Thyroid gland (tissue), 4 donors: ENCODE measurements around the gene PSMB8. TPM values are rescaled to one million over a fixed set of nuclear protein-coding genes. Genes with fewer than 3 reads are reported as not detected.

Experiments
- DNase-seq, 2 donors: peaks; one replicate each; pipeline ENCODE4 v3.0.0-alpha.2; 2019
- H3K27ac ChIP-seq, 3 donors: fragments of 200-600 bp; sonication (generic); 1 replicate in 2 of 3; 2 replicates in 1 of 3; pipeline ENCODE4 v1.5.1; 2016 to 2019; ENCODE audit warnings: mild to moderate bottlenecking in 1 of 3, moderate library complexity in 1 of 3
- H3K27me3 ChIP-seq: fragments of 200-600 bp; sonication (generic); one replicate; pipeline ENCODE4 v1.5.1; 2019
- H3K36me3 ChIP-seq, 2 donors: fragments of 200-600 bp; sonication (generic); one replicate each; pipeline ENCODE4 v1.5.1; 2016 to 2019
- H3K4me1 ChIP-seq, 2 donors: fragments of 200-600 bp; sonication (generic); one replicate each; pipeline ENCODE4 v1.5.1; 2017 to 2019
- H3K4me3 ChIP-seq, 3 donors: fragments of 200-600 bp; sonication (generic); replicated peaks in 1 of 3; 1 replicate in 2 of 3; 2 replicates in 1 of 3; pipeline ENCODE4 v1.5.1; 2016; ENCODE audit warnings: mild to moderate bottlenecking in 1 of 3
- H3K9me3 ChIP-seq: fragments of 200-600 bp; sonication (generic); one replicate; pipeline ENCODE4 v1.5.1; 2017
- POLR2A ChIP-seq, 2 donors: fragments of 450-650 bp; IDR thresholded peaks; one replicate each; pipeline ENCODE4 v1.6.1; 2017; ENCODE audit warnings: antibody characterized with exemption in 2 of 2, mild to moderate bottlenecking in 2 of 2, moderate library complexity in 1 of 2
- WGBS, 2 donors: methylation state at CpG; one replicate each; pipeline ENCODE4 v1.1.5; 2017; 5-methylcytosine and 5-hydroxymethylcytosine counted together
- intact Hi-C: fragments of 100-400 bp; cut with DNase I; formaldehyde crosslinking; loops from one replicate; pipeline ENCODE4 v1.15.1; 2023
- total RNA-seq, 4 donors: library from RNA; depleted of rRNA; stranded (reverse); fragments of >200 nt; gene quantifications; one replicate each; pipeline ENCODE4 v1.2.3, GENCODE V29; 2016
- TF ChIP-seq, protein P1 (sequence below), 6 experiments: fragments of 200-600 bp in 3 of 6; fragments of 450-650 bp in 3 of 6; sonication (generic) in 3 of 6; IDR thresholded peaks; one replicate each; pipeline ENCODE4 v1.5.1; 2016 to 2019; ENCODE audit warnings: antibody characterized with exemption in 6 of 6, mild to moderate bottlenecking in 2 of 6, inconsistent platforms in 1 of 6, moderate library complexity in 1 of 6

PSMB8 gene
- total RNA-seq, 4 donors from 2014 or later: 27.1 to 46.1 (median 36.3) TPM

- H3K27ac ChIP-seq: no peak overlapping the region
- intact Hi-C loops: no loop called here
- peaks cover 18 to 20% of the 10 kb centered on the region in 2 donors for H3K36me3 ChIP-seq
- no peak for TF ChIP-seq POLR2A (IDR thresholded peaks at IDR 0.05)
- TF ChIP-seq, protein P1, sequence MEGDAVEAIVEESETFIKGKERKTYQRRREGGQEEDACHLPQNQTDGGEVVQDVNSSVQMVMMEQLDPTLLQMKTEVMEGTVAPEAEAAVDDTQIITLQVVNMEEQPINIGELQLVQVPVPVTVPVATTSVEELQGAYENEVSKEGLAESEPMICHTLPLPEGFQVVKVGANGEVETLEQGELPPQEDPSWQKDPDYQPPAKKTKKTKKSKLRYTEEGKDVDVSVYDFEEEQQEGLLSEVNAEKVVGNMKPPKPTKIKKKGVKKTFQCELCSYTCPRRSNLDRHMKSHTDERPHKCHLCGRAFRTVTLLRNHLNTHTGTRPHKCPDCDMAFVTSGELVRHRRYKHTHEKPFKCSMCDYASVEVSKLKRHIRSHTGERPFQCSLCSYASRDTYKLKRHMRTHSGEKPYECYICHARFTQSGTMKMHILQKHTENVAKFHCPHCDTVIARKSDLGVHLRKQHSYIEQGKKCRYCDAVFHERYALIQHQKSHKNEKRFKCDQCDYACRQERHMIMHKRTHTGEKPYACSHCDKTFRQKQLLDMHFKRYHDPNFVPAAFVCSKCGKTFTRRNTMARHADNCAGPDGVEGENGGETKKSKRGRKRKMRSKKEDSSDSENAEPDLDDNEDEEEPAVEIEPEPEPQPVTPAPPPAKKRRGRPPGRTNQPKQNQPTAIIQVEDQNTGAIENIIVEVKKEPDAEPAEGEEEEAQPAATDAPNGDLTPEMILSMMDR (IDR thresholded peaks at IDR 0.05): no peak
- no peak overlapping the region for H3K4me3 ChIP-seq
- peaks cover 3 to 23% of the 10 kb centered on the region in 2 donors for H3K4me1 ChIP-seq
- DNase-seq: no peak
- no peaks in the 10 kb centered on the region for H3K9me3 ChIP-seq
- 92 to 94% methylated on average over 6 to 7 of the region's 8 CpGs for WGBS, 2 donors
- H3K27me3 ChIP-seq: no peaks in the 10 kb centered on the region
These were observed 3.9 kb upstream of the PSMB8 start for GRCh38 chr6:32847795-32848194.

GRCh38 chr6:32847004-32847403 lies 3.2 kb upstream of the PSMB8 start:
- no peaks in the 10 kb centered on the region for H3K27me3 ChIP-seq
- DNase-seq: no peak
- intact Hi-C loops: no loop called here
- 90 to 92% methylated on average over 10 of the region's 10 CpGs for WGBS, 2 donors
- TF ChIP-seq POLR2A (IDR thresholded peaks at IDR 0.05): no peak
- TF ChIP-seq, protein P1 (IDR thresholded peaks at IDR 0.05): no peak
- H3K36me3 ChIP-seq: peaks cover 18 to 20% of the 10 kb centered on the region in 2 donors
- no peak overlapping the region for H3K27ac ChIP-seq
- no peak overlapping the region for H3K4me3 ChIP-seq
- H3K9me3 ChIP-seq: no peaks in the 10 kb centered on the region
- peaks cover 3 to 21% of the 10 kb centered on the region in 2 donors for H3K4me1 ChIP-seq

DNA sequence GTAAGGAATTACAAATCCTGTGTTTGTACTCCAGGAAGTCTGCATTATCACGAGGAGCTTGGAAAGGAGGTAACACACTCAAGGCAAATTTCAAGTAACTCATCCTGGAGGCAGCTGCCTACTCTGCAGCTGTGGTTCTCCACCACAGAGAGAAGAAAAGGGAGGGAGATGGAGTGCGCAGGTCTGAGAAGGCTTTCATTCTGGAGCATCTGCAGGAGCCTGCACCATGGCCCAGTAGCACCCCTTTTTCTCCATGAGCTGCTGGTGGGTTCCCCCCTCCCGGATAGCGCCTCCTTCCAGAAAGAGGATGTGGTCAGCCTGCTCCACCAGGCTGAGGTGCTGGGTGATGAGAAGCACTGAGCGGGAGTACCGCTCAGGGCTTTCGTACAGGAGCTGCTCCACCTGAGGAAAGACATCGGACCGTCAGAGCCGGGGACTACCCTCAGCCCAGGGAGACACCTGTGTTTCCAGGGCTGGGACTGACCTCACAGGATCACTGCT lies 1.6 kb upstream of the PSMB8 start:
- WGBS, 2 donors: 83 to 84% methylated on average over 10 of the region's 10 CpGs
- no peak for DNase-seq
- peaks cover 3 to 15% of the 10 kb centered on the region in 2 donors for H3K4me1 ChIP-seq

GRCh38 chr6:32844839-32845383 lies 1.1 kb upstream of the PSMB8 start:
- no peak for DNase-seq
- peak overlapping the region in 1 of 3 donors; percentile 82 for H3K4me3 ChIP-seq
- no peaks in the 10 kb centered on the region for H3K27me3 ChIP-seq
- no peaks in the 10 kb centered on the region for H3K9me3 ChIP-seq
- WGBS, 2 donors: 31 to 33% methylated on average over 16 to 19 of the region's 19 CpGs
- intact Hi-C loops: no loop called here
- H3K36me3 ChIP-seq: peaks cover 14 to 20% of the 10 kb centered on the region in 2 donors
- H3K27ac ChIP-seq: peak overlapping the region; percentile 78 to 98 (median 89)
- TF ChIP-seq, protein P1 (IDR thresholded peaks at IDR 0.05): no peak
- TF ChIP-seq POLR2A (IDR thresholded peaks at IDR 0.05): peak in 1 of 2 donors; percentile 60
- peaks cover 3 to 15% of the 10 kb centered on the region in 2 donors for H3K4me1 ChIP-seq

More for the DNA sequence above, 1.6 kb upstream of the PSMB8 start:
- peak overlapping the region in 2 of 3 donors; percentile 89 to 98 for H3K27ac ChIP-seq
- peaks cover 17 to 24% of the 10 kb centered on the region in 2 donors for H3K36me3 ChIP-seq
- intact Hi-C loops: no loop called here
- no peak overlapping the region for H3K4me3 ChIP-seq
- TF ChIP-seq POLR2A (IDR thresholded peaks at IDR 0.05): no peak
- TF ChIP-seq, protein P1 (IDR thresholded peaks at IDR 0.05): no peak
- H3K9me3 ChIP-seq: no peaks in the 10 kb centered on the region
- H3K27me3 ChIP-seq: no peaks in the 10 kb centered on the region

DNA sequence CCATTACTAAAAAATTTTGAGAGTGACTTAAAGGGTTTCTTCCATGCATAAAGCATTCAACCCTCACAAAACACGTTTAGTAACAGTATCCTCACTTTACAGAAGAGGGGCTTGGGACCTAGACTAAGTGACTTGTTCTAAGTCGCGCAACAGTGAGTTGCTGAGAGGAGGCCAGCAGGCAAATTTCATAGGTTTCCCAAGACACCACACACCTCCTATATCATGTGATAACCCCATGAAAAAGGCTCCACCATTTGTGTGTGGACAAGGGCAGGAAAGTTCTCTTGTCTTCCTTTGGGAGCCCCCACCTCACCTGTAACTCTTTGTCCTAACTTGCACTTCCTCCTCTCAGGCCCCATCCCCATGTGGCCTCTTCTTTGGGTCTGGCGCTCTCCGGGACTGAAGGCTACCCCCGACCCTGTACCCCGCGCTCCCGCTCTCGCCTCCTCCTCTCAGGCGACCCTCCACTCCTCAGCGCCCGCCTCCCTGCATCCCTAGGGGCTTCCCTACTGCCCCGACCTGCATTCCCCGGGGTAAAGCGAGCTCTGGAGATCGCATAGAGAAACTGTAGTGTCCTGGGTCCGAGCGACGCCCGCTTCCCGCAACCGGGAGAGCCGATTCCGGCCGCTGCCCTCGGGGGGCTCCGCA lies 392 bp downstream of the PSMB8 start:
- Histone ChIP-seq H3K4me1 (peaks cover 3 to 20% of the 10 kb centered on the region in 2 donors), H3K27ac (peak overlapping the region; percentile 78 to 98 (median 89)), H3K4me3 (peak overlapping the region; percentile 25 to 82 (median 56)), H3K9me3 (no peaks in the 10 kb centered on the region), H3K36me3 (peaks cover 11 to 18% of the 10 kb centered on the region in 2 donors), H3K27me3 (no peaks in the 10 kb centered on the region)
- 5 to 8% methylated on average over 16 to 28 of the region's 28 CpGs for WGBS, 2 donors
- intact Hi-C loops: no loop called here
- DNase-seq: peak; percentile 46 to 47
- no peak for TF ChIP-seq POLR2A (IDR thresholded peaks at IDR 0.05)
- TF ChIP-seq, protein P1 (IDR thresholded peaks at IDR 0.05): no peak
